ENCODE results near the gene CENPO.

Gene CENPO

DNA sequence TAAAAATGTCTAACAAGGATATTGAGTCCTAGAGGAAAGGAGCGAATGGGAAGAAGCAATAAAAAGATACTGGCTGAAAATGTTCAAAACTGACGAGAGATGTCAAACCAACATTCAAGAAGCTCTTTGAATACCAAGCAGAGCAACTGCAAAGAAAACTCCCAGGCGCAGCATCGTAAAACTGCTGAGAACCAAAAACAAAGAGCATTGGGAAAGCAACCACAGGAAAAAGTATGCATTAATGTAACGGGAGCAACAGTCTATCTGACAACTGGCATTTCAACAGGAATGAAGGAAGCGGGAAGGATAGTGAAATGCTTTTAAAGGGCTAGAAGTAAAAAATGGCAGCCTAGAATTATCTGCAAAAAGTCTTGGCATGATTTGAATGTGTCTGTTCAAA lies 73.7 kb downstream of the CENPO start:
- DNase-seq: no peak

DNA sequence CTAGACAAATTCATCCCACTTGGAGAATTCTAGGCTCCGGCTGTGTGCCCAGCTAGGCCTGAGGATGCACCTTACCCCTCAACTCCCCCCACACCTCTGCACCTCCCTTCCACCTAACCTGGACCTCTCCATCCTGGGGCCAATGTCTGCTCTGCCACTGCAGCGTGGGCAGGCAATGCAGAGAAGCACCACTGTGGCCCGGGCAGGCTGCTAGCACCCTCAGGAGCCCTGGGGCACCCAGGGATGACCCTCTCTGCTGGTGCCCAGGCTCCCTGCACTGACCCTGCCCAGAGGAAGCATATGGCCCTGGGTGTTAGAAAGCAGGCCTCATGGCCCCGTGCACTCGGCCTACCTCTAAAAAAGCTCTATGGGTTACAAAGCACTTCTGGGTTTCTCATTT lies 77.2 kb downstream of the CENPO start:
- no peak for DNase-seq

DNA sequence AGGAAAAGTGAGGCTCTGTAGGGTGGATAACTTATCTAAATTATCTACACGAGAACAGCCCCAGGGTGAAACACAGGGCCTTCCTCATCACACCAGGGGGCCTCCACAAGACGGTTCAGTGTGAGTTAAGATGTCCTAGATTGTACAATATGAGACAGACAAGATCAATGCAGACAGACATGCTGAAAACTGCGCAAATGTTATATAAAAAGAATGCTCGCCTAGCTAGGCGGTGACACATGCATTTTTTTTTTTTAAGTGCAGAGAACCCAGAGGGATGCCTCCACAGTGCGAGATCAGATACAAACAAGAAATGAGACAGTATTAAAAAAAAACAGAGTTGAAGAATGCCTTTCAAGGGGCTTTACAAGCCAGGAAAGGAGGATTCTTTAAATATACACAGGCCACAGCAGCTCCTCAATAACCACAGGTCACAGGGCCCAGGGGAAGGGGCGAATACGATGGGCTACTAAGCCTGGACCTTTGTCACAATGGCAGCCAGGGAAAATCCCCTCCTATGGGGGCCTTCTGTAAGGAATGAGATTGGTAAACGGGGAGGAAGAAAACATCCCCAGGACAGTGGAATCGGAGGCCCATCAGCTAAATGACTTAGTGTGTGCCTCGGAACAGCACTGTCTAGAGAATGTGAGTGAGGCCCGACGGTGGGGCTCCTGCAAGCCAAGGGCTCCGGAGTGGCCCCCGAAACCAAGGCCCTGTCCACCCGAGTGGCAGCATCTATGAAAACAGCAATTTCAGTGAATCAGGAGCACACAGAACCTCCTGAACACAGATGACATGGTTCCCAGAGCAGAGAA lies 77.9 kb downstream of the CENPO start:
- DNase-seq: no peak

GRCh38 chr2:24871852-24872333 lies 78.7 kb downstream of the CENPO start:
- DNase-seq: no peak

Measured in CD4-positive, alpha-beta T cell treated with Interferon alpha-2 for 1 hour (primary cell).